ENCODE data around the gene PTDSS2.

PTDSS2 gene

GRCh38 chr11:457111-457760 lies 7.2 kb downstream of the PTDSS2 start:
- peaks cover 49% of the 10 kb centered on the region for H3K36me3 ChIP-seq (ENCODE audit: control insufficient read depth, low read length)
- no peaks in the 10 kb centered on the region for H3K9me2 ChIP-seq (replicated peaks; ENCODE audit: control insufficient read depth, low read length)
- peaks cover 54% of the 10 kb centered on the region for H3K79me2 ChIP-seq (ENCODE audit: control insufficient read depth, low read length)

GRCh38 chr11:459511-460220 lies 9.6 kb downstream of the PTDSS2 start:
- H3K79me2 ChIP-seq (ENCODE audit: control insufficient read depth, low read length) = peaks cover 34% of the 10 kb centered on the region
- H4K20me1 ChIP-seq (ENCODE audit: control insufficient read depth, insufficient read depth, low read depth, low read length) = no peaks in the 10 kb centered on the region
- H3K9me2 ChIP-seq (replicated peaks; ENCODE audit: control insufficient read depth, low read length) = no peaks in the 10 kb centered on the region
- H3F3A ChIP-seq (ENCODE audit: control insufficient read depth, insufficient read depth) = no peaks in the 10 kb centered on the region
- H3K27me3 ChIP-seq (ENCODE audit: control insufficient read depth, low read length) = no peaks in the 10 kb centered on the region
- TF ChIP-seq EZH2phosphoT487 (IDR thresholded peaks at IDR 0.05; ENCODE audit: borderline replicate concordance, low read length) = no peak
- TF ChIP-seq, protein P1, sequence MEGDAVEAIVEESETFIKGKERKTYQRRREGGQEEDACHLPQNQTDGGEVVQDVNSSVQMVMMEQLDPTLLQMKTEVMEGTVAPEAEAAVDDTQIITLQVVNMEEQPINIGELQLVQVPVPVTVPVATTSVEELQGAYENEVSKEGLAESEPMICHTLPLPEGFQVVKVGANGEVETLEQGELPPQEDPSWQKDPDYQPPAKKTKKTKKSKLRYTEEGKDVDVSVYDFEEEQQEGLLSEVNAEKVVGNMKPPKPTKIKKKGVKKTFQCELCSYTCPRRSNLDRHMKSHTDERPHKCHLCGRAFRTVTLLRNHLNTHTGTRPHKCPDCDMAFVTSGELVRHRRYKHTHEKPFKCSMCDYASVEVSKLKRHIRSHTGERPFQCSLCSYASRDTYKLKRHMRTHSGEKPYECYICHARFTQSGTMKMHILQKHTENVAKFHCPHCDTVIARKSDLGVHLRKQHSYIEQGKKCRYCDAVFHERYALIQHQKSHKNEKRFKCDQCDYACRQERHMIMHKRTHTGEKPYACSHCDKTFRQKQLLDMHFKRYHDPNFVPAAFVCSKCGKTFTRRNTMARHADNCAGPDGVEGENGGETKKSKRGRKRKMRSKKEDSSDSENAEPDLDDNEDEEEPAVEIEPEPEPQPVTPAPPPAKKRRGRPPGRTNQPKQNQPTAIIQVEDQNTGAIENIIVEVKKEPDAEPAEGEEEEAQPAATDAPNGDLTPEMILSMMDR (IDR thresholded peaks at IDR 0.05; ENCODE audit: low read depth, low read length, poor library complexity, severe bottlenecking) = no peak
- H3K4me2 ChIP-seq (ENCODE audit: low read length) = no peak overlapping the region
- peaks cover 9% of the 10 kb centered on the region for H3K4me1 ChIP-seq (ENCODE audit: control insufficient read depth, low read length)
- peaks cover 34% of the 10 kb centered on the region for H3K36me3 ChIP-seq (ENCODE audit: control insufficient read depth, low read length)
- H3K9me3 ChIP-seq (ENCODE audit: control insufficient read depth, insufficient read depth, low read length) = no peaks in the 10 kb centered on the region
- no peak overlapping the region for H3K27ac ChIP-seq (ENCODE audit: low read depth, low read length)
- no peak overlapping the region for H3K4me3 ChIP-seq (ENCODE audit: low read length)

More at GRCh38 chr11:457111-457760, 7.2 kb downstream of the PTDSS2 start:
- TF ChIP-seq, protein P1 (IDR thresholded peaks at IDR 0.05; ENCODE audit: low read depth, low read length, poor library complexity, severe bottlenecking) = no peak
- no peak for TF ChIP-seq EZH2phosphoT487 (IDR thresholded peaks at IDR 0.05; ENCODE audit: borderline replicate concordance, low read length)
- H3K9me3 ChIP-seq (ENCODE audit: control insufficient read depth, insufficient read depth, low read length) = no peaks in the 10 kb centered on the region
- no peak overlapping the region for H3K4me3 ChIP-seq (ENCODE audit: low read length)
- H3K27ac ChIP-seq (ENCODE audit: low read depth, low read length) = no peak overlapping the region
- H3K4me2 ChIP-seq (ENCODE audit: low read length) = no peak overlapping the region
- peaks cover 13% of the 10 kb centered on the region for H3K4me1 ChIP-seq (ENCODE audit: control insufficient read depth, low read length)
- no peaks in the 10 kb centered on the region for H4K20me1 ChIP-seq (ENCODE audit: control insufficient read depth, insufficient read depth, low read depth, low read length)
- no peaks in the 10 kb centered on the region for H3K27me3 ChIP-seq (ENCODE audit: control insufficient read depth, low read length)
- H3F3A ChIP-seq (ENCODE audit: control insufficient read depth, insufficient read depth) = no peaks in the 10 kb centered on the region

DNA sequence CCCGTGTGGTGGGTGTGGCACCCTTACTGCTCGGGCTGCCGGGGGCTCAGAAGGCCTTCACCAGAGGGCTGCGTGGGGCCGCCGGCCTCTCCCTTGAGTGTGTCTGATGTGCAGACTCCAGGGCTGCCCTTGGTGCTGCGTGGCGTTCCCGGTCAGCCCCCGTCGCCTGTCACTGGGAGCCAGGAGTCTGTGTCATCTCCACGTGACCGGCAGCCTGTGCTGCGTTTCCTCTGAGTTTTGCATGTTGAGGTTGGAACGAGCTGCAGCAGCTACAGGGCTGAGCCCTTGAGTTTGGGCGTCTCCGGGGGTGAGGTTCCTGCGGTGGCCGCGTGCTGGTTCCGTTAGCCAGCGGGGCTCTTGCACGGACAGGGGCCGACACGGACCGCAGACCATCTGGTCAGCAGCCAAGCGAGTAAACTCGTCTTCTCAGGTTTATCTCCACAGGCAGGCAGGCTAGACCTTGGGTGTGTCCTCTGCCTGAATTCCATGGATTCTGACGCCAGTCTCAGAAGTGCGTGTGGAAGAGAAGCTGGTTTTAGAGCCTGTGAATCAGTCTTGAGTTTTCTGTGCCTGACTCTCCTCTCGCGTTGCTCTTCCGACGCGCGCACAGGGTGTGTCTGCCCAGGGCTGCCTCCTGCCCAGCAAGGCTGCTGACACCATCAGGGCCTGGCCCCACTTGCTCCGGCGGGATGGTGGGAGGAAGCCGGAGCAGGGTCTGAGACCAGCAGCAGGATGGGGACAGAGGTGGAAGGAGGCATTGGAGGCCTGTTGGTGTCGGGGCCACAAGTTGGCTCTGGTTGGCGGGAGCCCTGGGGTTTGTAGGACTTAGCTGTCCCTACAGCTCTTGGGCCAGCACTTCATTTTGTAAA lies 10.5 kb downstream of the PTDSS2 start:
- Histone ChIP-seq H3K4me3 (ENCODE audit: low read length) (no peak overlapping the region), H3K79me2 (ENCODE audit: control insufficient read depth, low read length) (peaks cover 25% of the 10 kb centered on the region), H3K4me1 (ENCODE audit: control insufficient read depth, low read length) (peaks cover 9% of the 10 kb centered on the region), H3K9me3 (ENCODE audit: control insufficient read depth, insufficient read depth, low read length) (no peaks in the 10 kb centered on the region), H4K20me1 (ENCODE audit: control insufficient read depth, insufficient read depth, low read depth, low read length) (no peaks in the 10 kb centered on the region), H3K9me2 (replicated peaks; ENCODE audit: control insufficient read depth, low read length) (no peaks in the 10 kb centered on the region), H3K36me3 (ENCODE audit: control insufficient read depth, low read length) (peaks cover 36% of the 10 kb centered on the region), H3F3A (ENCODE audit: control insufficient read depth, insufficient read depth) (no peaks in the 10 kb centered on the region), H3K4me2 (ENCODE audit: low read length) (no peak overlapping the region), H3K27me3 (ENCODE audit: control insufficient read depth, low read length) (no peaks in the 10 kb centered on the region), H3K27ac (ENCODE audit: low read depth, low read length) (no peak overlapping the region)
- TF ChIP-seq, protein P1 (IDR thresholded peaks at IDR 0.05; ENCODE audit: low read depth, low read length, poor library complexity, severe bottlenecking) = no peak
- no peak for TF ChIP-seq EZH2phosphoT487 (IDR thresholded peaks at IDR 0.05; ENCODE audit: borderline replicate concordance, low read length)

All from DOHH2 (cell line).